Fibroblast of skin of abdomen (primary cell): Measurements from ENCODE around the gene MFAP2.
A peak's percentile ranks its signal among the peaks of the same experiment; 100 is the strongest.

Experiments
- DNase-seq: peaks from one replicate; pipeline ENCODE4 v3.0.0-alpha.2; 2013

Gene MFAP2

GRCh38 chr1:17007121-17007520, 26.7 kb upstream of the MFAP2 start:
- DNase-seq = no peak

- DNase-seq = no peak
Observed at GRCh38 chr1:17005365-17005740, 24.9 kb upstream of the MFAP2 start.

GRCh38 chr1:17004466-17005364, 24.3 kb upstream of the MFAP2 start:
- no peak for DNase-seq

GRCh38 chr1:17002524-17002902, 22.1 kb upstream of the MFAP2 start:
- DNase-seq = no peak

- no peak for DNase-seq
Observed at GRCh38 chr1:17001760-17002523, 21.5 kb upstream of the MFAP2 start.

GRCh38 chr1:16999863-17000262, 19.4 kb upstream of the MFAP2 start:
- no peak for DNase-seq

GRCh38 chr1:16998589-16998988, 18.2 kb upstream of the MFAP2 start:
- DNase-seq = peak; percentile 27

- DNase-seq = no peak
Observed at GRCh38 chr1:16996845-16997244, 16.4 kb upstream of the MFAP2 start.

- DNase-seq = no peak
Observed at GRCh38 chr1:16993521-16994038, 13.2 kb upstream of the MFAP2 start.

GRCh38 chr1:16992675-16993074, 12.3 kb upstream of the MFAP2 start:
- DNase-seq = no peak

- no peak for DNase-seq
Observed at GRCh38 chr1:16992102-16992501, 11.7 kb upstream of the MFAP2 start.

- no peak for DNase-seq
Observed at GRCh38 chr1:16991571-16991970, 11.2 kb upstream of the MFAP2 start.

- DNase-seq = no peak
Observed at GRCh38 chr1:16989676-16990391, 9.4 kb upstream of the MFAP2 start.

GRCh38 chr1:16988210-16988609, 7.8 kb upstream of the MFAP2 start:
- no peak for DNase-seq

- no peak for DNase-seq
Observed at GRCh38 chr1:16986962-16987361, 6.5 kb upstream of the MFAP2 start.

- DNase-seq = no peak
Observed at GRCh38 chr1:16986560-16986959, 6.1 kb upstream of the MFAP2 start.

GRCh38 chr1:16986113-16986512, 5.7 kb upstream of the MFAP2 start:
- DNase-seq = no peak

GRCh38 chr1:16984717-16985116, 4.3 kb upstream of the MFAP2 start:
- peak; percentile 95 for DNase-seq

- no peak for DNase-seq
Observed at GRCh38 chr1:16983649-16984048, 3.2 kb upstream of the MFAP2 start.

GRCh38 chr1:16982902-16983301, 2.5 kb upstream of the MFAP2 start:
- no peak for DNase-seq

- peak; percentile 92 for DNase-seq
Observed at GRCh38 chr1:16981269-16981849, 939 bp upstream of the MFAP2 start.

- DNase-seq = peak; percentile 86
Observed at GRCh38 chr1:16979475-16980327, 719 bp downstream of the MFAP2 start.
